K562 (cell line): ENCODE measurements around the gene STUB1. TPM values are rescaled to one million over a fixed set of nuclear protein-coding genes. Genes with fewer than 3 reads are reported as not detected.

ENCODE experiments used
- AFF1 ChIP-seq, 2 experiments: fragments of 450-650 bp; IDR thresholded peaks; 2 replicates each; pipeline ENCODE4 v1.6.1; 2018; ENCODE audit warnings: mild to moderate bottlenecking in 2 of 2, low read depth in 1 of 2; ENCODE audit not compliant: partially characterized antibody in 2 of 2
- CGGBP1 ChIP-seq: fragments of 250-450 bp; sonication (Bioruptor Pico); IDR thresholded peaks from 2 replicates; pipeline ENCODE4 v1.9.0; 2021; ENCODE audit warnings: mild to moderate bottlenecking
- DIDO1 ChIP-seq: fragments of 450-650 bp; IDR thresholded peaks from 2 replicates; pipeline ENCODE4 v1.6.1; 2016; ENCODE audit warnings: low read depth, missing biosample characterization, missing genetic modification characterization
- HCFC1 ChIP-seq: IDR thresholded peaks from 2 replicates; pipeline ENCODE4 v1.6.1; 2012; ENCODE audit warnings: low read depth, low read length, improper control_type of control experiment
- HLTF ChIP-seq: fragments of 450-650 bp; IDR thresholded peaks from 2 replicates; pipeline ENCODE4 v1.6.1; 2016
- MBD1 ChIP-seq: fragments of 250-450 bp; sonication (Bioruptor Pico); IDR thresholded peaks from 2 replicates; pipeline ENCODE4 v1.8.0; 2022; ENCODE audit warnings: inconsistent platforms
- MCM7 ChIP-seq, 2 experiments: fragments of 450-650 bp; IDR thresholded peaks; 2 replicates each; pipeline ENCODE4 v1.6.1; 2016 to 2018
- NFE2 ChIP-seq: IDR thresholded peaks from 2 replicates; pipeline ENCODE4 v1.6.1; 2014; ENCODE audit warnings: antibody characterized with exemption, low read depth
- RBBP5 ChIP-seq: fragments of 200-600 bp; sonication (generic); IDR thresholded peaks from 2 replicates; pipeline ENCODE4 v1.6.1; 2012; ENCODE audit warnings: borderline replicate concordance, mild to moderate bottlenecking, low read length, control low read depth, inconsistent platforms; ENCODE audit not compliant: insufficient read depth, poor library complexity, severe bottlenecking
- TAF15 ChIP-seq: fragments of 200-400 bp; formaldehyde crosslinking; IDR thresholded peaks from 2 replicates; pipeline ENCODE4 v1.6.1; 2017; ENCODE audit warnings: mild to moderate bottlenecking, low read depth, low read length, moderate library complexity
- TAF9B ChIP-seq: fragments of 450-650 bp; IDR thresholded peaks from 2 replicates; pipeline ENCODE4 v1.6.1; 2018; ENCODE audit warnings: mild to moderate bottlenecking; ENCODE audit not compliant: partially characterized antibody
- TEAD1 ChIP-seq, 2 experiments: fragments of 450-650 bp in 1 of 2; sonication (generic) in 1 of 2; formaldehyde crosslinking; IDR thresholded peaks; 2 replicates each; pipeline versions ENCODE4 v1.4.0 to v1.8.0; 2020 to 2022; ENCODE audit warnings: mild to moderate bottlenecking in 2 of 2, missing genetic modification reagents in 1 of 2
- TFAM ChIP-seq: fragments of 250-450 bp; sonication (Bioruptor Pico); conservative IDR thresholded peaks from 2 replicates; pipeline ENCODE4 v1.5.0; 2021; ENCODE audit warnings: mild to moderate bottlenecking, moderate library complexity
- XRCC3 ChIP-seq: fragments of 450-650 bp; IDR thresholded peaks from 2 replicates; pipeline ENCODE4 v1.6.1; 2017; ENCODE audit warnings: mild to moderate bottlenecking, moderate library complexity
- ZBTB12 ChIP-seq: fragments of 250-450 bp; sonication (Bioruptor Pico); IDR thresholded peaks from 2 replicates; pipeline ENCODE4 v1.4.0; 2020
- ZBTB33 ChIP-seq: sonication (generic); formaldehyde crosslinking; IDR thresholded peaks from 2 replicates; pipeline ENCODE4 v1.8.1; 2023; ENCODE audit warnings: mild to moderate bottlenecking, missing genetic modification reagents
- polyA plus RNA-seq, 8 experiments: library from polyadenylated mRNA; depleted of rRNA in 4 of 8; stranded (reverse) in 5 of 8; unstranded in 3 of 8; fragments of >200 nt; fragmentation: Nextera tagmentation in 2 of 8; fragmentation: Illumina TruSeq in 1 of 8; extraction: Ambion mirVana in 2 of 8; extraction: Trizol in 1 of 8; gene quantifications; 2 replicates each; pipeline versions ENCODE4 v1.2.1 to v1.2.3, GENCODE V29; 2011 to 2014; ENCODE audit warnings: inconsistent platforms in 1 of 8, missing spikeins in 1 of 8
- total RNA-seq, 7 experiments: library from RNA; depleted of rRNA in 6 of 7; stranded (reverse); fragments of >200 nt in 6 of 7; fragmentation: Illumina TruSeq in 2 of 7; extraction: Trizol in 2 of 7; gene quantifications; 2 replicates each; pipeline versions ENCODE4 v1.2.1 to v1.2.3, GENCODE V29; 2011 to 2021; ENCODE audit warnings: low replicate concordance in 1 of 7

The STUB1 gene
- total and polyA plus RNA-seq, 9 of the 15 experiments (the other 6 are each of a cell fraction or from before 2014, with no cell fraction given) = 10.6 to 251 (median 152) TPM

GRCh38 chr16:695355-696089, 15.3 kb downstream of the STUB1 start (continued):
- TF ChIP-seq AFF1 (IDR thresholded peaks at IDR 0.05; ENCODE audit: low read depth in 1 of 2, partially characterized antibody in 2 of 2) (no peak), CGGBP1 (CRISPR knock-in tag) (no peak), MBD1 (CRISPR knock-in tag) (no peak), TAF9B (no peak), TEAD1 (CRISPR knock-in tag; IDR thresholded peaks at IDR 0.05) (peak in 1 of 2 experiments; percentile 91; a peak in 2 of 4 replicates), HCFC1 (no peak; the same call in 1 of the 2 replicates), HLTF (no peak), RBBP5 (peak; percentile 61), TFAM (no peak), XRCC3 (no peak), DIDO1 (no peak), TAF15 (no peak), MCM7 (IDR thresholded peaks at IDR 0.05) (no peak), ZBTB33 (CRISPR knock-in tag) (peak; percentile 58; the same call in 1 of the 2 replicates), NFE2 (no peak), ZBTB12 (CRISPR knock-in tag) (no peak)
